Gastrocnemius medialis (tissue), 4 donors: Measurements from ENCODE around the gene UNG. TPM values are rescaled to one million over a fixed set of nuclear protein-coding genes. Genes with fewer than 3 reads are reported as not detected.
"Not testable (repeated sequence)": the region's sequence is repeated elsewhere in the genome, so short reads cannot be mapped to it uniquely, and the experiment has no call there.

Experiments used
- ATAC-seq, 2 donors: fragments of 150-250 bp; one replicate each; pipeline ENCODE4 v1.9.1; 2016
- DNase-seq, 2 donors: peaks; one replicate each; pipeline ENCODE4 v3.0.0-alpha.2; 2019
- H3K27ac ChIP-seq, 4 donors: fragments of 200-600 bp; sonication (generic); 1 replicate in 1 of 4; 2 replicates in 3 of 4; pipeline ENCODE4 v1.5.1; 2016 to 2018; ENCODE audit warnings: mild to moderate bottlenecking in 2 of 4, moderate library complexity in 1 of 4
- H3K27me3 ChIP-seq, 3 donors: fragments of 200-600 bp; sonication (generic) in 2 of 3; 1 replicate in 1 of 3; 2 replicates in 2 of 3; pipeline versions ENCODE4 v1.5.1 to v1.6.0; 2016 to 2019; ENCODE audit warnings: mild to moderate bottlenecking in 1 of 3, moderate library complexity in 1 of 3
- H3K36me3 ChIP-seq, 2 donors: fragments of 200-600 bp; sonication (generic) in 1 of 2; one replicate each; pipeline ENCODE4 v1.5.1; 2017 to 2018
- H3K4me1 ChIP-seq, 2 donors: fragments of 200-600 bp; sonication (generic) in 1 of 2; one replicate each; pipeline ENCODE4 v1.5.1; 2016 to 2017; ENCODE audit warnings: mild to moderate bottlenecking in 2 of 2
- H3K4me3 ChIP-seq, 4 donors: fragments of 200-600 bp; sonication (generic) in 3 of 4; 1 replicate in 1 of 4; 2 replicates in 3 of 4; pipeline ENCODE4 v1.5.1; 2016 to 2019; ENCODE audit warnings: mild to moderate bottlenecking in 2 of 4
- H3K9me3 ChIP-seq, 3 donors: fragments of 200-600 bp; sonication (generic) in 2 of 3; 1 replicate in 1 of 3; 2 replicates in 2 of 3; pipeline ENCODE4 v1.5.1; 2016 to 2019
- POLR2A ChIP-seq, 2 donors: fragments of 450-650 bp; IDR thresholded peaks; one replicate each; pipeline ENCODE4 v1.6.1; 2017; ENCODE audit warnings: antibody characterized with exemption in 2 of 2, mild to moderate bottlenecking in 2 of 2, moderate library complexity in 2 of 2
- in situ Hi-C, 4 donors: fragments of 200-750 bp; cut with MboI; loops; one replicate each; pipeline versions ENCODE4 v1.15.0 to v1.8.0; 2017; ENCODE audit warnings: low sequenced_read_pairs in 4 of 4
- intact Hi-C: fragments of 100-400 bp; cut with DNase I; formaldehyde crosslinking; loops from one replicate; pipeline ENCODE4 v1.15.1; 2023; ENCODE audit warnings: low total_unique reads
- total RNA-seq, 4 donors: library from RNA; depleted of rRNA; stranded (reverse); fragments of >200 nt; gene quantifications; one replicate each; pipeline versions ENCODE4 v1.1.0 to v1.2.3, GENCODE V29; 2016
- TF ChIP-seq, protein P1 (sequence below), 5 experiments: fragments of 450-650 bp in 3 of 5; fragments of 200-600 bp in 2 of 5; sonication (generic) in 2 of 5; IDR thresholded peaks in 4 of 5; conservative IDR thresholded peaks in 1 of 5; 1 replicate in 4 of 5; 2 replicates in 1 of 5; pipeline ENCODE4 v1.5.1; 2016 to 2019; ENCODE audit warnings: antibody characterized with exemption in 5 of 5, mild to moderate bottlenecking in 3 of 5, moderate library complexity in 3 of 5

The UNG gene
- total RNA-seq, 4 donors from 2014 or later = 38.7 to 45.3 (median 42.3) TPM

DNA sequence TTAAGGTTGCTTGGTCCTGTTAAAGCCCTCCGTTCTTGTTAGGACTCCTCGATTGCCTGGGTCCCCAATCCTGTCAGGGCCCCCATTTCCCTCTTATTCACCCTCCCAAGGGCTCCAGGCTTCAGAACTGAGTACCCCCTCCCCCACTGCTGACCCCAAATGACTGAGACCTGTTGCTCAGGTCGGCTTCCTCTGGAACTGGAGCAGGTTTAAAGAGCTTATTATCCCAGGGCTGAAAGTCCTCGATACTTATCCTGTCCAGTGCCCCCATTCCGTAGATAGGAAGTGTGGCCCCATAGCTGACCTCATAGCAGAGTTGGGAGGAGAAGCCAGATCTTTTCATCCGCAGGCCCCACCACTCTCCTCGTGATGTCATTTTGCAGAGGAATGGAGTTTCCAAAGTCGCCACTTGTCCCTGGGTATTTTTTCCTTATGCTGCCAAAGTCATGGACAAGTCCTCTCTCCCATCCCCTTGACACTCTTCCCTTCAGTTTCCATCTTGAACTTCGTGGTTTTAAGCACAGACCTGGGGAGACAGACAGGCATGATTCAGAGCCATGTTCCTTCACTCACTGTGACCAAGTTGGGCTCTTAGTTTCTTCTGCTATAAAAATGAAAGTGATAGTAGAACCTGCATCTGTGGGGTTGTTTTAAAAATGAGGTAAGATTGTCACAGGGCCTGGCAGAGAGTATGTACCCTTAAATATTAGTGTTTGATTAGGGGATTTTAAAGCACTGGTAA lies 43.8 kb upstream of the UNG start:
- Histone ChIP-seq H3K36me3 (peaks cover 0 to 15% of the 10 kb centered on the region in 2 donors), H3K27me3 (no peaks in the 10 kb centered on the region), H3K27ac (peak overlapping the region; percentile 86 to 94 (median 90)), H3K4me3 (peak overlapping the region; percentile 90 to 92 (median 91)), H3K4me1 (peaks cover 13 to 21% of the 10 kb centered on the region in 2 donors), H3K9me3 (no peaks in the 10 kb centered on the region)
- no peak for ATAC-seq
- no peak for TF ChIP-seq POLR2A (IDR thresholded peaks at IDR 0.05)
- TF ChIP-seq, protein P1, sequence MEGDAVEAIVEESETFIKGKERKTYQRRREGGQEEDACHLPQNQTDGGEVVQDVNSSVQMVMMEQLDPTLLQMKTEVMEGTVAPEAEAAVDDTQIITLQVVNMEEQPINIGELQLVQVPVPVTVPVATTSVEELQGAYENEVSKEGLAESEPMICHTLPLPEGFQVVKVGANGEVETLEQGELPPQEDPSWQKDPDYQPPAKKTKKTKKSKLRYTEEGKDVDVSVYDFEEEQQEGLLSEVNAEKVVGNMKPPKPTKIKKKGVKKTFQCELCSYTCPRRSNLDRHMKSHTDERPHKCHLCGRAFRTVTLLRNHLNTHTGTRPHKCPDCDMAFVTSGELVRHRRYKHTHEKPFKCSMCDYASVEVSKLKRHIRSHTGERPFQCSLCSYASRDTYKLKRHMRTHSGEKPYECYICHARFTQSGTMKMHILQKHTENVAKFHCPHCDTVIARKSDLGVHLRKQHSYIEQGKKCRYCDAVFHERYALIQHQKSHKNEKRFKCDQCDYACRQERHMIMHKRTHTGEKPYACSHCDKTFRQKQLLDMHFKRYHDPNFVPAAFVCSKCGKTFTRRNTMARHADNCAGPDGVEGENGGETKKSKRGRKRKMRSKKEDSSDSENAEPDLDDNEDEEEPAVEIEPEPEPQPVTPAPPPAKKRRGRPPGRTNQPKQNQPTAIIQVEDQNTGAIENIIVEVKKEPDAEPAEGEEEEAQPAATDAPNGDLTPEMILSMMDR (IDR thresholded peaks at IDR 0.05 in 4 of 5, conservative IDR thresholded peaks at IDR 0.05 in 1 of 5) = no peak
- in situ Hi-C loops (no loop called here), intact Hi-C loops (loop anchor here (5.0 kb wide), 1 partner anchor 491 kb away; the partner anchor contains the start of genes ISCU and SART3)
- no peak for DNase-seq

DNA sequence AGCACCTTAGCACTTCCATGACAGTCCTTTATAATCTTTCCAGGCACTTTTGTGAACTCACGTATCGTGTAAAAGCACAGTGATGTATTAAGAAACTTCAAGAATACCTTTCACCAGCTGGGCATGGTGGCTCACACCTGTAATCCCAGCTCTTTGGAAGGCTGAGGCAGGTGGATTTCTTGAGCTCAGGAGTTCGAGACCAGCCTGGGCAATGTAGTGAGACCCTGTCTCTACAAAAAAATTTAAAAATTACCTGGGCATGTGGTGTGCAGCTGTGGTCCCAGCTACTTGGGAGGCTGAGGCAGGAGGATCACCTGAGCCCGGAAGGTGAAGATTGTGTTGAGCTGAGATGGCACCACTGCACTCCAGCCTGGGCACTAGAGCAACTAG lies 43.3 kb upstream of the UNG start:
- H3K27me3 ChIP-seq, DNase-seq, H3K9me3 ChIP-seq, in situ Hi-C loops, ATAC-seq: not testable (repeated sequence)
- Histone ChIP-seq H3K27ac (peak overlapping the region in 3 of 4 donors; percentile 86 to 94 (median 88)), H3K4me3 (peak overlapping the region in 1 of 4 donors; percentile 92), H3K4me1 (peaks cover 13 to 21% of the 10 kb centered on the region in 2 donors), H3K36me3 (peaks cover 0 to 16% of the 10 kb centered on the region in 2 donors)
- intact Hi-C loops = loop anchor here (5.0 kb wide), 1 partner anchor 492 kb away; the partner anchor contains the start of genes ISCU and SART3

DNA sequence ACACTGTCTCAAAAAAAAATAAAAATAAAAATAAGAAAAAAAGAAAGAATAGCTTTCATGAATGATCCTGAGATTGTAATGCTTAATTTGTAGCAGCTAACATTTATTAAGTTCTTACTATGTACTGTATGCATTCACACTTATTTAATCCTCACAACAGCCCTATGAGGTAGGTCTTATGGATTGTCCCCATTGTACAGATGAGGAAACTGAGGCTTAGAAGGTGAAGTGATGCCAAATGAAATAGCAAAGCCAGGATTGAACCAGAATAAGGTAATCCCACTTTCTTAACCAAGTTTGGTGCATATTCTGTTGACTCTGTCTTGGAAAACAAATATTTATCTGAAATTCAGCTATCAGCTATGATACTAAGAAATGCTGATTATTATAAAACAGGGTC lies 42.9 kb upstream of the UNG start:
- H3K27ac ChIP-seq = no peak overlapping the region
- H3K27me3 ChIP-seq = no peaks in the 10 kb centered on the region
- ATAC-seq = no peak
- peaks cover 13 to 21% of the 10 kb centered on the region in 2 donors for H3K4me1 ChIP-seq
- no peak for DNase-seq
- in situ Hi-C loops (no loop called here), intact Hi-C loops (loop anchor here (5.0 kb wide), 1 partner anchor 492 kb away; the partner anchor contains the start of genes ISCU and SART3)
- TF ChIP-seq, protein P1 (IDR thresholded peaks at IDR 0.05 in 4 of 5, conservative IDR thresholded peaks at IDR 0.05 in 1 of 5) = no peak
- TF ChIP-seq POLR2A (IDR thresholded peaks at IDR 0.05) = no peak
- no peak overlapping the region for H3K4me3 ChIP-seq
- no peaks in the 10 kb centered on the region for H3K9me3 ChIP-seq
- peaks cover 0 to 20% of the 10 kb centered on the region in 2 donors for H3K36me3 ChIP-seq

DNA sequence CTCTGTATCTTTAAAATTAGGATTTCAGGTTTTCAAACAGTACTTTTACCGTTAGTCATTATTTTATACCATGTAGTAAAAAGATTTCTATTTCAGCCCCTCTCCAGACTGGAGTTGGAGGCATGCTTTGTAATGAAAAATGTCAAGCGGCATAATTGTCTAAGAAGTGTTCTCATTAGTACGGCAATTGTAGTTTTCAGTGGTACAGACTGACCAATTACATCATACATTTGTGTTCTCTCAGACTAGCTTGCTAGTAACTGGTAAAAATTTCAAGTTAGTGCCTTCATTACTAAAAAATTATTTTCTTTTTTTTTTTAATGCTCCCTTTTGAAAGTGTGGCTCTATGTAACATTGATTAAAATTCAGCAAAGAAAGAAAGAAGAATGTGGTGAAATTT lies 40.5 kb upstream of the UNG start:
- in situ Hi-C loops (no loop called here), intact Hi-C loops (no loop called here)
- ATAC-seq (no peak), DNase-seq (no peak)
- Histone ChIP-seq H3K4me1 (peaks cover 13 to 19% of the 10 kb centered on the region in 2 donors), H3K4me3 (no peak overlapping the region), H3K27ac (no peak overlapping the region), H3K9me3 (no peaks in the 10 kb centered on the region), H3K27me3 (no peaks in the 10 kb centered on the region), H3K36me3 (peaks cover 0 to 24% of the 10 kb centered on the region in 2 donors)
- TF ChIP-seq, protein P1 (IDR thresholded peaks at IDR 0.05 in 4 of 5, conservative IDR thresholded peaks at IDR 0.05 in 1 of 5) = no peak
- TF ChIP-seq POLR2A (IDR thresholded peaks at IDR 0.05) = no peak

DNA sequence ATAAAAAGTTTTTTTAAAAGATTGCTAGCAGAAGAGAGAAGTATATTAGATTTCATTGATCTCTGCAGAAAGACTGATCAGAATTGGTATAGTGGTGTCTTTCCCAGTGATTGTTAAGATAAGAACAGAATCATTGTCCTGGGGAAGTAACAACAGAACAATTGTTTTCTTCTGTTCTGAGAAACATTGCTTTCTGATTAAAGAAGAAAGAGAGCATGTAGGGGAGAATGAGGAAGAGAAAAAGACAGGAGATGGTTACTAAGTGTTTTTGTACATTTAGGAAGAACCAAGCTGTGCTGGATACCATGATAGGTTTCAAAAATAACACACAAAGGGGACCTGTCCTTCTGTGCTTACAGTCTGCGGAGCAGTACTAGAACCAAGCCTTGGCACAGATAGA lies 40.0 kb upstream of the UNG start:
- H3K27ac ChIP-seq = no peak overlapping the region
- no peak for TF ChIP-seq POLR2A (IDR thresholded peaks at IDR 0.05)
- TF ChIP-seq, protein P1 (IDR thresholded peaks at IDR 0.05 in 4 of 5, conservative IDR thresholded peaks at IDR 0.05 in 1 of 5) = no peak
- ATAC-seq (no peak), DNase-seq (no peak)
- in situ Hi-C loops (no loop called here), intact Hi-C loops (no loop called here)
- H3K4me3 ChIP-seq = no peak overlapping the region
- H3K36me3 ChIP-seq = peaks cover 0 to 24% of the 10 kb centered on the region in 2 donors
- H3K9me3 ChIP-seq = no peaks in the 10 kb centered on the region
- H3K27me3 ChIP-seq = no peaks in the 10 kb centered on the region
- H3K4me1 ChIP-seq = peaks cover 13 to 16% of the 10 kb centered on the region in 2 donors
